DND-41 (cell line): Measurements from ENCODE around the gene REP15.
"Not testable (repeated sequence)": the region's sequence is repeated elsewhere in the genome, so short reads cannot be mapped to it uniquely, and the experiment has no call there.

Source experiments
- ATAC-seq: fragments of 200-7000 bp; cut with Tn5 transposase; 3 replicates; pipeline ENCODE4 v1.9.1; 2021; ENCODE audit warnings: low read depth; ENCODE audit not compliant: insufficient read depth
- DNase-seq: peaks from one replicate; pipeline ENCODE4 v3.0.0-alpha.2; 2020
- H2AFZ ChIP-seq: 2 replicates; pipeline ENCODE4 v1.6.0; 2012; ENCODE audit warnings: low read depth, low read length
- H3K27ac ChIP-seq: 2 replicates; pipeline ENCODE4 v1.5.1; 2012; ENCODE audit warnings: low read length, inconsistent platforms
- H3K27me3 ChIP-seq: fragments of 200-600 bp; sonication (generic); 2 replicates; pipeline ENCODE4 v1.6.0; 2012; ENCODE audit warnings: low read length, mild to moderate bottlenecking, inconsistent platforms; ENCODE audit not compliant: insufficient read depth, poor library complexity
- H3K36me3 ChIP-seq: 2 replicates; pipeline ENCODE4 v1.5.1; 2012; ENCODE audit warnings: low read length, inconsistent platforms; ENCODE audit not compliant: insufficient read depth
- H3K4me1 ChIP-seq: 2 replicates; pipeline ENCODE4 v1.5.1; 2012; ENCODE audit warnings: mild to moderate bottlenecking, low read length; ENCODE audit not compliant: insufficient read depth
- H3K4me2 ChIP-seq: 2 replicates; pipeline ENCODE4 v1.6.0; 2012; ENCODE audit warnings: mild to moderate bottlenecking, moderate library complexity, low read length, inconsistent platforms; ENCODE audit not compliant: insufficient read depth
- H3K4me3 ChIP-seq, 2 experiments: fragments of 200-600 bp in 1 of 2; shearing (Covaris generic) in 1 of 2; 2 replicates each; pipeline ENCODE4 v1.5.1; 2012 to 2016; ENCODE audit warnings: inconsistent platforms in 2 of 2, low read length in 2 of 2, mild to moderate bottlenecking in 2 of 2, low read depth in 1 of 2, moderate library complexity in 1 of 2
- H3K79me2 ChIP-seq: 2 replicates; pipeline ENCODE4 v1.6.0; 2012; ENCODE audit warnings: low read length, inconsistent platforms; ENCODE audit not compliant: insufficient read depth
- H3K9ac ChIP-seq: 2 replicates; pipeline ENCODE4 v1.6.0; 2012; ENCODE audit warnings: low read depth, mild to moderate bottlenecking, inconsistent platforms, low read length, moderate library complexity
- H3K9me3 ChIP-seq: 2 replicates; pipeline ENCODE4 v1.5.1; 2012; ENCODE audit warnings: low read length, moderate library complexity, mild to moderate bottlenecking, inconsistent platforms; ENCODE audit not compliant: insufficient read depth, severe bottlenecking
- H4K20me1 ChIP-seq: 2 replicates; pipeline ENCODE4 v1.6.0; 2012; ENCODE audit warnings: low read length; ENCODE audit not compliant: insufficient read depth
- CTCF ChIP-seq: IDR thresholded peaks from 2 replicates; pipeline ENCODE4 v1.5.1; 2012; ENCODE audit warnings: borderline replicate concordance, low read length, moderate library complexity, mild to moderate bottlenecking; ENCODE audit not compliant: poor library complexity, severe bottlenecking; ENCODE audit errors: extremely low read depth
- EZH2 ChIP-seq: IDR thresholded peaks from 3 replicates; pipeline ENCODE4 v1.6.1; 2012; ENCODE audit warnings: borderline replicate concordance, low read depth, mild to moderate bottlenecking, moderate library complexity, low read length, inconsistent platforms; ENCODE audit not compliant: severe bottlenecking

Gene REP15

GRCh38 chr12:27743601-27744000 is 47.4 kb downstream of the REP15 start:
- Histone ChIP-seq H2AFZ (no peak overlapping the region), H3K4me1 (no peaks in the 10 kb centered on the region), H3K27me3 (no peaks in the 10 kb centered on the region), H3K9ac (no peak overlapping the region), H3K4me3 (no peak overlapping the region), H4K20me1 (no peaks in the 10 kb centered on the region; the same call in 1 of the 2 replicates), H3K27ac (no peak overlapping the region), H3K9me3 (no peaks in the 10 kb centered on the region), H3K4me2 (no peak overlapping the region), H3K36me3 (peaks cover 71% of the 10 kb centered on the region), H3K79me2 (peaks cover 3% of the 10 kb centered on the region; the same call in 1 of the 2 replicates)
- TF ChIP-seq EZH2 (no peak), CTCF (no peak)
- DNase-seq (no peak), ATAC-seq (no peak)

- not testable (repeated sequence) for H4K20me1 ChIP-seq, H3K27me3 ChIP-seq, DNase-seq, H3K4me3 ChIP-seq, ATAC-seq, H3K79me2 ChIP-seq, H3K27ac ChIP-seq, H3K4me2 ChIP-seq, H2AFZ ChIP-seq, H3K9me3 ChIP-seq, H3K9ac ChIP-seq, H3K4me1 ChIP-seq
- H3K36me3 ChIP-seq = peaks cover 55% of the 10 kb centered on the region
These were observed 49.5 kb downstream of the REP15 start for GRCh38 chr12:27745734-27746133.
